Stimulated activated CD8-positive, alpha-beta memory T cell treated with anti-CD3 and anti-CD28 coated beads, Interleukin-4, amount 100 ng/mL, for 4 hours (primary cell): ENCODE results near the gene KCNT2.

Experiments used
- DNase-seq, 2 donors: peaks; one replicate each; pipeline ENCODE4 v3.0.0-alpha.2; 2020; ENCODE audit warnings: low read depth in 2 of 2, low spot score in 1 of 2

KCNT2 gene

GRCh38 chr1:196450143-196451095, 157.8 kb downstream of the KCNT2 start:
- no peak for DNase-seq

- DNase-seq: no peak
These were observed 158.8 kb downstream of the KCNT2 start for GRCh38 chr1:196449460-196449859.

GRCh38 chr1:196445775-196446174, 162.5 kb downstream of the KCNT2 start:
- no peak for DNase-seq

GRCh38 chr1:196444634-196445033, 163.6 kb downstream of the KCNT2 start:
- DNase-seq: no peak

GRCh38 chr1:196442366-196442765, 165.9 kb downstream of the KCNT2 start:
- no peak for DNase-seq

GRCh38 chr1:196440711-196441110, 167.5 kb downstream of the KCNT2 start:
- no peak for DNase-seq

GRCh38 chr1:196438329-196438728, 169.9 kb downstream of the KCNT2 start:
- no peak for DNase-seq

- DNase-seq: no peak
These were observed 170.6 kb downstream of the KCNT2 start for GRCh38 chr1:196437671-196438070.

GRCh38 chr1:196433000-196433399, 175.2 kb downstream of the KCNT2 start:
- DNase-seq: no peak

- DNase-seq: no peak
These were observed 180.1 kb downstream of the KCNT2 start for GRCh38 chr1:196427976-196428734.

- no peak for DNase-seq
These were observed 182.7 kb downstream of the KCNT2 start for GRCh38 chr1:196425513-196425912.

GRCh38 chr1:196423612-196424011, 184.6 kb downstream of the KCNT2 start:
- no peak for DNase-seq

- no peak for DNase-seq
These were observed 189.5 kb downstream of the KCNT2 start for GRCh38 chr1:196418772-196419171.

GRCh38 chr1:196415978-196416377, 192.3 kb downstream of the KCNT2 start:
- no peak for DNase-seq

GRCh38 chr1:196412326-196412725, 195.9 kb downstream of the KCNT2 start:
- no peak for DNase-seq

GRCh38 chr1:196410768-196411167, 197.5 kb downstream of the KCNT2 start:
- no peak for DNase-seq

GRCh38 chr1:196409586-196409985, 198.7 kb downstream of the KCNT2 start:
- DNase-seq: no peak

- DNase-seq: no peak
These were observed 200.7 kb downstream of the KCNT2 start for GRCh38 chr1:196407358-196408051.

- no peak for DNase-seq
These were observed 202.4 kb downstream of the KCNT2 start for GRCh38 chr1:196405839-196406238.

GRCh38 chr1:196403803-196404690, 204.2 kb downstream of the KCNT2 start:
- DNase-seq: no peak

GRCh38 chr1:196401891-196402290, 206.3 kb downstream of the KCNT2 start:
- DNase-seq: no peak
